SU-DHL-6 (cell line): ENCODE measurements around the gene MIPEP.

ENCODE experiments used
- CTCF ChIP-seq: fragments of 200-600 bp; sonication (generic); IDR thresholded peaks from one replicate; pipeline ENCODE4 v1.5.1; 2017; ENCODE audit warnings: antibody characterized with exemption, mild to moderate bottlenecking, low read length, moderate library complexity; ENCODE audit not compliant: insufficient read depth, poor library complexity, severe bottlenecking
- EZH2phosphoT487 ChIP-seq: fragments of 200-600 bp; sonication (generic), shearing (Covaris generic); conservative IDR thresholded peaks from 2 replicates; pipeline ENCODE4 v1.6.1; 2018; ENCODE audit warnings: mild to moderate bottlenecking, antibody characterized with exemption, low read length, moderate library complexity, mixed read lengths

- TF ChIP-seq CTCF (no peak), EZH2phosphoT487 (no peak)
These were observed 179.7 kb downstream of the MIPEP start for GRCh38 chr13:23709536-23709935.
